Measurements from ENCODE around the gene PHKG1.
"Not testable (repeated sequence)": the region's sequence is repeated elsewhere in the genome, so short reads cannot be mapped to it uniquely, and the experiment has no call there.

Gene PHKG1

GRCh38 chr7:56081626-56082340, 11.0 kb downstream of the PHKG1 start:
- DNase-seq, result no peak

GRCh38 chr7:56080726-56081435, 11.9 kb downstream of the PHKG1 start:
- DNase-seq, result not testable (repeated sequence)

- DNase-seq, result no peak
These were observed 13.1 kb downstream of the PHKG1 start for GRCh38 chr7:56079450-56080185.

- no peak for DNase-seq
These were observed 14.6 kb downstream of the PHKG1 start for GRCh38 chr7:56078196-56078595.

- no peak for DNase-seq
These were observed 15.1 kb downstream of the PHKG1 start for GRCh38 chr7:56077681-56078080.

- DNase-seq, result peak; percentile 61
These were observed 18.4 kb downstream of the PHKG1 start for GRCh38 chr7:56074371-56074791.

- DNase-seq, result not testable (repeated sequence)
These were observed 26.4 kb downstream of the PHKG1 start for GRCh38 chr7:56066376-56066775.

GRCh38 chr7:56063882-56064625, 28.7 kb downstream of the PHKG1 start, which contains the start of gene SUMF2:
TSS of gene SUMF2 (plus strand) at chr7:56064286. CDS start at chr7:56064312, 26 bp downstream.
- DNase-seq, result peak; percentile 90

GRCh38 chr7:56063500-56063881, 29.3 kb downstream of the PHKG1 start:
- no peak for DNase-seq

GRCh38 chr7:56062382-56062781, 30.4 kb downstream of the PHKG1 start:
- no peak for DNase-seq

- DNase-seq, result no peak
These were observed 38.8 kb downstream of the PHKG1 start for GRCh38 chr7:56053993-56054392.

- no peak for DNase-seq
These were observed 39.4 kb downstream of the PHKG1 start for GRCh38 chr7:56053379-56053778.

- peak; percentile 91 for DNase-seq
These were observed 41.2 kb downstream of the PHKG1 start, which contains the start of the genes CCT6A and PSPH for GRCh38 chr7:56051339-56052191. TSS of gene CCT6A (plus strand) at chr7:56051765. CDS start at chr7:56051849, 84 bp downstream. TSS of gene PSPH (minus strand) at chr7:56051444. CDS start at chr7:56021212, 30,232 bp downstream.

GRCh38 chr7:56051053-56051338, 41.8 kb downstream of the PHKG1 start:
- DNase-seq, result no peak

- DNase-seq, result not testable (repeated sequence)
These were observed 44.0 kb downstream of the PHKG1 start for GRCh38 chr7:56048763-56049162.

- no peak for DNase-seq
These were observed 44.5 kb downstream of the PHKG1 start for GRCh38 chr7:56048245-56048644.

- not testable (repeated sequence) for DNase-seq
These were observed 45.2 kb downstream of the PHKG1 start for GRCh38 chr7:56047446-56048116.

- DNase-seq, result no peak
These were observed 45.9 kb downstream of the PHKG1 start for GRCh38 chr7:56046721-56047445.

GRCh38 chr7:56045758-56046157, 47.0 kb downstream of the PHKG1 start:
- DNase-seq, result not testable (repeated sequence)

- DNase-seq, result no peak
These were observed 52.0 kb downstream of the PHKG1 start for GRCh38 chr7:56040730-56041129.

Measured in activated naive CD4-positive, alpha-beta T cell treated with anti-CD3 and anti-CD28 coated beads, Interleukin-2, amount 50 U/mL, for 16 hours (primary cell).